Measurements from ENCODE around the gene DYNC1LI2. TPM values are rescaled to one million over a fixed set of nuclear protein-coding genes. Genes with fewer than 3 reads are reported as not detected.

Gene DYNC1LI2
- total and polyA plus RNA-seq, 2 of the 8 experiments (the other 6 are each of a cell fraction or from before 2014, with no cell fraction given): 35.0 to 70.8 TPM

DNA sequence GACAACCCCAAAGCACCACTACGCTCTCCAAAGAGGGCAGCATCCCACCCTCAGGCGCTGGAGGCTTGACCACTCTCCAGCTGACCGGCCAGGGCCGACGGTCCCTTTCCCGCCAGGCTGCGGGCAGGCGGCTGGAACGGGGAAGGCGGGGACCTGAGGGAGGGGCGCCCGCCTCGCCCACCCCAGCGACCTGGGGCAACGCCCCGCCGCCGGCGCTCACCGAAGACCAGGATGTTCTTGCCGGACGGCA is 431 bp downstream of the DYNC1LI2 start:
- peaks cover 3 to 9% (median 6%) of the 10 kb centered on the region in 4 experiments; a peak in 6 of 7 replicates for H3K4me1 ChIP-seq (replicated peaks in 1 of 4; ENCODE audit: control insufficient read depth in 3 of 4, insufficient read depth in 4 of 4, low read length in 3 of 4)
- H3K4ac ChIP-seq (replicated peaks; ENCODE audit: insufficient read length, low read depth, low read length): no peak overlapping the region
- H2BK15ac ChIP-seq (ENCODE audit: low read length): no peak overlapping the region
- no peaks in the 10 kb centered on the region; a peak in 1 of 4 replicates for H3K9me3 ChIP-seq (ENCODE audit: insufficient read depth in 2 of 2, low read depth in 1 of 2, low read length in 1 of 2)
- peak overlapping the region; percentile 97 to 99 (median 98) for H3K9ac ChIP-seq (replicated peaks in 1 of 4; ENCODE audit: extremely low read depth in 1 of 4, low read depth in 3 of 4, low read length in 3 of 4)
- H3K79me2 ChIP-seq (ENCODE audit: control insufficient read depth in 1 of 2, insufficient read depth in 2 of 2, low read length in 2 of 2): peaks cover 17 to 53% of the 10 kb centered on the region in 2 experiments
- peak overlapping the region; percentile 56; the same call in 1 of the 2 replicates for H2AK5ac ChIP-seq (ENCODE audit: low read depth, low read length)
- no peak overlapping the region for H2BK20ac ChIP-seq (ENCODE audit: low read length)
- H3K4me3 ChIP-seq (ENCODE audit: extremely low read depth in 1 of 4, insufficient read depth in 2 of 4, low read depth in 3 of 4, low read length in 4 of 4): peak overlapping the region; percentile 74 to 98 (median 95)
- no peak overlapping the region for H3K23ac ChIP-seq (ENCODE audit: insufficient read length)
- peak overlapping the region; percentile 98 for H2BK5ac ChIP-seq (ENCODE audit: low read depth, low read length)
- peaks cover 8% of the 10 kb centered on the region for H3K23me2 ChIP-seq (ENCODE audit: low read depth, low read length)
- no peak overlapping the region for H2BK120ac ChIP-seq (replicated peaks; ENCODE audit: low read depth, low read length)
- peaks cover 7% of the 10 kb centered on the region for H3K79me1 ChIP-seq (ENCODE audit: low read depth, low read length)
- H3K27me3 ChIP-seq (replicated peaks in 1 of 4; ENCODE audit: control insufficient read depth in 3 of 4, extremely low read depth in 1 of 4, insufficient read depth in 3 of 4, low read length in 3 of 4): peaks cover 0 to 2% (median 0%) of the 10 kb centered on the region in 4 experiments; a peak in 1 of 7 replicates
- no peak overlapping the region for H2AFZ ChIP-seq (ENCODE audit: low read length)
- H4K5ac ChIP-seq (ENCODE audit: insufficient read length, low read depth, low read length): peak overlapping the region; percentile 79
- FAIRE-seq (no peak), DNase-seq (ENCODE audit: low read depth in 1 of 2, low spot score in 2 of 2) (peak in 1 of 2 experiments; percentile 54)
- H3K27ac ChIP-seq (ENCODE audit: low read depth, low read length): peak overlapping the region; percentile 99
- peaks cover 17% of the 10 kb centered on the region in 2 experiments for H4K20me1 ChIP-seq (replicated peaks in 1 of 2; ENCODE audit: control insufficient read depth in 1 of 2, insufficient read depth in 2 of 2, low read length in 2 of 2)
- 1% methylated on average over 19 of the region's 22 CpGs; no CpG with 5 or more reads in 1 of the 2 experiments for WGBS, 2 experiments (ENCODE audit: extremely low coverage in 1 of 2, insufficient coverage in 1 of 2, insufficient read length in 1 of 2, insufficient replicate concordance in 2 of 2, low coverage in 1 of 2, low lambda C conversion rate in 2 of 2, missing lambda C conversion rate in 1 of 2)
- H3K36me3 ChIP-seq (ENCODE audit: control insufficient read depth in 2 of 4, insufficient read depth in 4 of 4, low read length in 3 of 4): peaks cover 13 to 39% (median 24%) of the 10 kb centered on the region in 4 experiments
- no peak overlapping the region for H3K14ac ChIP-seq (ENCODE audit: insufficient read length)
- ChIA-PET POLR2A (ENCODE audit: partially characterized antibody) (interaction anchor here (0.7 to 4.8 kb wide), 25 partner anchors 9 to 147 kb away, joined by 3 to 52 read pairs (median 3); partner anchors contain the start of genes NAE1, PDP2 and TERB1), CTCF (ENCODE audit: partially characterized antibody) (interaction anchor here (0.6 to 2.2 kb wide), 10 partner anchors 8 to 168 kb away, joined by 3 to 9 read pairs (median 4); no protein-coding TSS in a partner anchor)
- H3K4me2 ChIP-seq (ENCODE audit: insufficient read depth in 1 of 2, low read depth in 2 of 2, low read length in 2 of 2): peak overlapping the region; percentile 98
- no peak overlapping the region for H4K91ac ChIP-seq (replicated peaks; ENCODE audit: insufficient read length, low read length)
- TF ChIP-seq, protein P1, sequence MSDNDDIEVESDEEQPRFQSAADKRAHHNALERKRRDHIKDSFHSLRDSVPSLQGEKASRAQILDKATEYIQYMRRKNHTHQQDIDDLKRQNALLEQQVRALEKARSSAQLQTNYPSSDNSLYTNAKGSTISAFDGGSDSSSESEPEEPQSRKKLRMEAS (IDR thresholded peaks at IDR 0.05): peak; percentile 36; the same call in 1 of the 2 replicates
- TF ChIP-seq, protein P2, sequence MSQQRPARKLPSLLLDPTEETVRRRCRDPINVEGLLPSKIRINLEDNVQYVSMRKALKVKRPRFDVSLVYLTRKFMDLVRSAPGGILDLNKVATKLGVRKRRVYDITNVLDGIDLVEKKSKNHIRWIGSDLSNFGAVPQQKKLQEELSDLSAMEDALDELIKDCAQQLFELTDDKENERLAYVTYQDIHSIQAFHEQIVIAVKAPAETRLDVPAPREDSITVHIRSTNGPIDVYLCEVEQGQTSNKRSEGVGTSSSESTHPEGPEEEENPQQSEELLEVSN (IDR thresholded peaks at IDR 0.05): peak; percentile 74
- TF ChIP-seq SIN3A (conservative IDR thresholded peaks at IDR 0.05 in 1 of 2, IDR thresholded peaks at IDR 0.05 in 1 of 2; ENCODE audit: low read depth in 1 of 2, low read length in 2 of 2) (peak in 1 of 2 experiments; percentile 65; a peak in 1 of 4 replicates), POLR2A (IDR thresholded peaks at IDR 0.05; ENCODE audit: control extremely low read depth in 1 of 2, low read depth in 2 of 2, low read length in 2 of 2) (no peak), HDAC2 (IDR thresholded peaks at IDR 0.05; ENCODE audit: borderline replicate concordance in 1 of 2, low read depth in 2 of 2, low read length in 2 of 2) (0 out of 4 replicates have a peak, but pooled peaks of 1 of the 2 experiments have one; percentile 50), SRF (IDR thresholded peaks at IDR 0.05; ENCODE audit: low read depth, low read length) (no peak)
- 0 out of 2 replicates have a peak overlapping the region, but pooled peaks have one; percentile 6 for H2BK12ac ChIP-seq (ENCODE audit: low read depth, low read length)
- H3K18ac ChIP-seq (ENCODE audit: extremely low read depth, low read length): peak overlapping the region; percentile 86; the same call in 1 of the 2 replicates
- peak overlapping the region; percentile 100; the same call in 1 of the 2 replicates for H4K8ac ChIP-seq (ENCODE audit: extremely low read depth, insufficient read depth, low read length)
- H3K56ac ChIP-seq (replicated peaks; ENCODE audit: insufficient read length, low read depth, low read length): peak overlapping the region; percentile 32
